Activated naive CD4-positive, alpha-beta T cell treated with anti-CD3 and anti-CD28 coated beads, Interleukin-2, amount 50 U/mL, for 72 hours (primary cell): ENCODE measurements around the gene SAMHD1. TPM values are rescaled to one million over a fixed set of nuclear protein-coding genes. Genes with fewer than 3 reads are reported as not detected.
"Not testable (repeated sequence)": the region's sequence is repeated elsewhere in the genome, so short reads cannot be mapped to it uniquely, and the experiment has no call there.

ENCODE experiments used
- ATAC-seq, 2 donors: fragments of 150-1000 bp; cut with Tn5 transposase; 2 replicates each; pipeline ENCODE4 v1.10.0; 2021; ENCODE audit warnings: mild to moderate bottlenecking in 2 of 2, moderate library complexity in 2 of 2
- DNase-seq, 2 donors: peaks; one replicate each; pipeline ENCODE4 v3.0.0; 2021 to 2022; ENCODE audit warnings: low spot score in 2 of 2
- H3K27ac Mint-ChIP-seq, 2 donors: one replicate each; pipeline ENCODE4 v1.8.0; 2022; ENCODE audit warnings: mild to moderate bottlenecking in 2 of 2, mixed read lengths in 2 of 2
- H3K36me3 Mint-ChIP-seq, 2 donors: one replicate each; pipeline ENCODE4 v1.8.0; 2022; ENCODE audit warnings: mixed read lengths in 2 of 2
- H3K9me3 Mint-ChIP-seq, 2 donors: one replicate each; pipeline ENCODE4 v1.8.0; 2022; ENCODE audit warnings: mixed read lengths in 2 of 2
- total RNA-seq, 2 donors: library from RNA; stranded (reverse); gene quantifications; one replicate each; pipeline ENCODE4 v1.2.3, GENCODE V29; 2022

The SAMHD1 gene
- total RNA-seq, 2 donors from 2014 or later = 50.2 to 56.3 TPM

DNA sequence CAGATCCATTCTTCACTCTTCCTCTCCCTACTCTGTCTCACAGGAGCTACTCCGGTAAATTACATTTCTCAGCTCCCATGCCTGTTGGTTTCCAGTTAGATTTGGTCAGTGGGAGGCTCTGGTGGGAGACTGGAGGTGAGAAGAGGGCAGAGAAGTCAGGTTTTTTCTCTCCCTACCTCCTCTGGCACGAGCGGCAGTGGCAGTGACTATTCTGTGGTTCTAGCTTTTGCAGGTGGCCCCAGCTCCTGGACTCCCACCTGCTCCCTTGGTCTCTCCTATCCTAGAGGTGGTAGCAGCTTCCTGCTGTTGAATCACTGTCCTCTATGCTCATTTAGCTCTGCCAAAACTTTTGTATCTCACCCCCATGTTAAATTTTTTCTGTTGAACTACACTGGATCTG is 57.7 kb downstream of the SAMHD1 start:
- no peaks in the 10 kb centered on the region for H3K36me3 Mint-ChIP-seq
- no peak for ATAC-seq
- H3K9me3 Mint-ChIP-seq = no peaks in the 10 kb centered on the region
- peak overlapping the region; percentile 5 to 42 for H3K27ac Mint-ChIP-seq
- DNase-seq = no peak

DNA sequence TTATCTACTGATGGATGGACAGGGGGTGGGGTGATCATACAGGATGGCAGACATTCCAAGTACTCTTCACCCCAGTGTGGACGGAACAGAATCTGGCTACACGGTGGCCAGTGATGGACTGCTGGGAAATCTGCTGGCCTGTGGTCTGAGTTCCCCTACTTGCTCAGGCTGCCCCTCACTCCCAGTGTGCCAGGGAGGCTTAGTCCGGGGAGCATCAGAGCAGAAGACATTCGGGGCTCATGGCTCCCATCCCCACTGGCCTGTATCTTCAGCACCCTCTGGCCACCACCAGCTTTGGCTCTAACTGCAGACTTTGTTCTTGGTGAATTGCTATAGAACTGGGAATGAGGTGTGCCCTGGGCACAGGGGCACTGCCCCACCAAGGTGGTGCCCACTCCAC is 60.3 kb downstream of the SAMHD1 start:
- ATAC-seq = no peak
- H3K9me3 Mint-ChIP-seq = no peaks in the 10 kb centered on the region
- DNase-seq = no peak
- peak overlapping the region; percentile 24 to 85 for H3K27ac Mint-ChIP-seq
- no peaks in the 10 kb centered on the region for H3K36me3 Mint-ChIP-seq

DNA sequence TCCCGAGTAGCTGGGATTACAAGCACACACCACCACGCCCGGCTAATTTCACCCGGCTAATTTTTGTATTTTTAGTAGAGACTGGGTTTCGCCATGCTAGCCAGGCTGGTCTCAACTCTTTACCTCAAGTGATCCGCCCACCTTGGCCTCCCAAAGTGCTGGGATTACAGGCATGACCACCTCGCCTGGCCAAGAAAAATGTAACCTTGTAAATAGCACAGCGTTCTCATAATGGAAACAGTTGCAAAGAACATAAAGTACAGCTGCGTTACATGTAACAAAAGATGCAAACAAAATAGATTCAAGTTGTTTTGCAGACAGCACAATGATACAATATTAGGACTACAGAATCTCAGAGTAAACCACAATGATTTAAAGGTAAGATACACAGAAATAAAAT is 60.9 kb downstream of the SAMHD1 start:
- ATAC-seq = no peak
- no peaks in the 10 kb centered on the region for H3K36me3 Mint-ChIP-seq
- H3K9me3 Mint-ChIP-seq = no peaks in the 10 kb centered on the region
- DNase-seq = no peak
- H3K27ac Mint-ChIP-seq = peak overlapping the region; percentile 24 to 94

DNA sequence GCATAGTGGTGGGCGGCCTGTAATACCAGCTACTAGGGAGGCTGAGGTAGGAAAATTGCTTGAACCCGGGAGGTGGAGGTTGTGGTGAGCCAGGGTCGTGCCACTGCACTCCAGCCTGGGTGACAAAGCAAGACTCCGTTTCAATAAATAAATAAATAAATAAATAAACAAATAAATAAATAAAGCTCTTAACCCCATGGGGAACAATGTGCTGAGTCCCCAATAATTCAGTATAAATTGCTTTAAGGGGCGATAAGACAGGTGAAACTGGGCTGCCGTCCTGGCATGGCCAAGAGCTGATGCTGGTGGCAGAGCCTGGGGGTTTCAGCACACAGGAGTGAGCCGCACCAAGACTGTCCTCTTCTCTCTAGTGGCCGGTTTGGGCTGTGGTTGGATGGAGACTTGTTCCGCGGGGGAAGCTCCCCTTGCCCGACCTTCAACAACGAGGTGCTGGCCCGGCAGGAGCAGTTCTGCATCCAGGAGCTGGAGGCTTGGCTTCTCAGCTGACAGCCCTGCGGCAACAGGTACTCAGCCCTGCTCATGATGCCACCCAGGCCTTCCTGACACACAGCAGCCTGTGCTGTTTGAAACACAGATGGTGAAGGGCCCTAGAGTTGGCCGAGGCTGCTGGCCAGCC is 62.5 kb downstream of the SAMHD1 start:
- no peak for ATAC-seq
- no peaks in the 10 kb centered on the region for H3K36me3 Mint-ChIP-seq
- DNase-seq = no peak

DNA sequence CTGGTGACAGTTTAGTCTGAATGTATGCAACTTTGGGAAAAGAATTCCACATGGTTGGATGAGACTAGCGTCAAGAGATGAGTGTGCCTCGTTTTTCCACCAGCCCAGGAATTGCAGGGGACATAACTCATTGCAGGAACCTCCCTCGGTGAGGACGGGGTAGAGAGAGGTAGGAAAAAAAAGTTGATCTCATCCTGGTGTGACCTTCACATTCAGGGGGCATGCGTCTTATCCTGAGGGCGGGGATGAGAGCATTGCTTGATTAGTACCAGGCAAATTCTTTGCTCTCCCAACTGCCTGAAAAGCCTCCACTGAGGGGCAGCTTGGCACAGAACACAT is 63.8 kb downstream of the SAMHD1 start:
- no peaks in the 10 kb centered on the region for H3K9me3 Mint-ChIP-seq
- ATAC-seq = no peak
- DNase-seq = no peak
- H3K27ac Mint-ChIP-seq = peak overlapping the region in 1 of 2 donors; percentile 13
- no peaks in the 10 kb centered on the region for H3K36me3 Mint-ChIP-seq

More for the DNA sequence above, 62.5 kb downstream of the SAMHD1 start:
- Mint-ChIP-seq H3K27ac (no peak overlapping the region), H3K9me3 (no peaks in the 10 kb centered on the region)

DNA sequence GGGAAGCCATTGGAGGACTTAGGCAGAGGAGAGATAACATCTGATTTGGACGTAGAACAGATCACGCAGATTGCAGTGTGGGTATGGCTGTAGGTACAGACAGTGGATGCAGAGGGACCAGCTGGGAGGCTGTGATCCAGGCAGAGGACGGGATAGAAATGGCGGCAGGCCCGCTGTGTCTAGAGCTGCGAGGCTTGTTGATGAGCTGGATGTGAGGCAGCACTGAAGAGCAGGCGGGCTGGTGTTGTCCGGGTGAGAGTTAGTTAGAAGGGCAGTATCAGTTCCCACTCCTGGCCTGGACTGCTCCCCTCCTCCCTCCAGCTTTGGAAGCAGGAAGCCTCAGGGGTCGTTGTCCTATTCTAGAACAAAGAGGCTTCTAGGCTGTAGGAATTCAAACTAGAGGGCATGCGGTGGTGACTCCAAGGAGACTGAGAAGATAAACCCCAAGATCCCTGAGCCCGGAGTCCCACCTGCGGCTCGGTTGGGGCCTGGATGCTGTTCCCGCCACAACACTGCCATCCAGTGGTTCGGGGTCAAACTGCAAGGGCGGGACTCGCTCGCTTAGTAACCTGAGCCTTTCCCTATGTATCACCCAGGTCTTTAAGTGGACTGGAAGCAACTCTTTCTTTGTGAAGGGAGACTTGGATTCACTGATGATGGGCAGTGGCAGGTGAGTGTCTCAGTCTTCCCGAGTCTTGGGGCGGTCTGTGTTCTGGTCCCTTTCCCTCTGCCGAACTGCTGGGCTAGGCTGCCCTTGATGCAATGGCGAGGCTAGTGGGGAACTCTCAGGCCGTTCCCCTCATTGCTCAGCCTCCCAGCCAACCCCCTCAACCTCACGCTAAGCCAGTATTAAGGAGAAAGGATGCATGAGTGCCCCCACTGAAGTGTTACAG is 64.4 kb downstream of the SAMHD1 start:
- Mint-ChIP-seq H3K9me3 (no peaks in the 10 kb centered on the region), H3K27ac (peak overlapping the region in 1 of 2 donors; percentile 13), H3K36me3 (no peaks in the 10 kb centered on the region)
- peak; percentile 81 to 89 for DNase-seq
- ATAC-seq = peak; percentile 90 to 95

DNA sequence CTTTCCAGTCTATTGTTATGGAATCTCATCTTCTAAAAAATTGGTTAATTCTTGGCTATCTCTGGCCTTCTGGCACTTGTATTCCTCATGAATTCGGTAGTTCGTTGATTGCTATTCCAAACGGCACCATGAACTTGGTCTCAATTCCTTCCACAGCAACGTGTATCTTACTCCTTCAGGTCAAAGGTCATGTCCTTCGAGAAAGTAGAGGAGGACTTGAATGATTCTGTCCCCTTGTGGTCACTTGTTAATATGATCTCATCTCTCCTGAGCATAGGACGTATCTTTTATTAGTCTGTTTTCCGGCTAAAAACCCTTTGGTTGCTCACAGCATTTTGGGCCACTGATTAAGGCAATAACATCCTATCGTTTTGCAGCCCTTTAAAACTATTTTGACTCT is 66.2 kb downstream of the SAMHD1 start:
- H3K36me3 Mint-ChIP-seq = no peaks in the 10 kb centered on the region
- no peak for DNase-seq
- no peaks in the 10 kb centered on the region for H3K9me3 Mint-ChIP-seq
- H3K27ac Mint-ChIP-seq = no peak overlapping the region
- ATAC-seq = no peak

DNA sequence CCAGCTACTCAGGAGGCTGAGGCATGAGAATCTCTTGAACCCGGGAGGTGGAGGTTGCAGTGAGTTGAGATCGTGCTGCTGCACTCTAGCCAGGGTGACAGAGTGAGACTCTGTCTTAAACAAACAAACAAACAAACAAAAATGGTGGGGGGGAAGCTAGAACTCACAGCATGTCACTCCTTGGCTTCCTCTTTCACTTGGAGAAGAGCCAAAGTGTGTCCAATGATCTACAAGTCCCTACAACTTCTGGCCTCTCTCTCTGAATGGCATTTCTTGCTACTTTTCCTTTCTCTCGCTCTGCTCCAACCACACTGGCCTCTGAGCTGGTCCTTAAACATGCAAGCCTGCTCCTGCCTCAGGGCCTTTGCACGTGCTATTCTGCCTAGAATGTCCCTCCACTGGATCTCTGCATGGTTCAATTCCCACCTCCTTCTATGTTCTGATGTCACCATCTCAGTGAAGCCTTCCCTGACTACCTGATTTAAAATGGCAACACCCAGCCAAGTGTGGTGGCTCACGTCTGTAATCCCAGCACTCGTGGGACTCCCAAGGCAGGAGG is 67.5 kb downstream of the SAMHD1 start:
- DNase-seq (no peak), ATAC-seq (no peak)

DNA sequence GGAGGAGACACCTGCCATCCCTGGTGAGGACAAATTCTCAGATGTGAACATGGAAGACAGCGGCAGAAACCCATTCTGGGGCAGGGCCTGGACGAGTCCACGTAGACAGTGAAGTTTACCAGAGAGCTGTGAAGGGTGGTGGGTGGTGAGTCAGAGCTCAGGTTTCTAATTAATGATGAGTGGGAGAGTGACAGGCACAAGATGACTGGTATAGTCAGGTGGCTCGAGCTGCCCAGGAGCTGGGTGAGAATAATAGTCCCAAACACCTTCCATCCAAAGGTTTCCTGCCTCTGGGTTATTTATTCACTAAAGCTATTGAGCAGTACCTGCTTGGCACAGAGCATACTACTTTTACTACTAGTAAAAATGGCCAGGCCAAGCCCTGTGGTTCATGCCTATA is 69.6 kb downstream of the SAMHD1 start:
- no peak for DNase-seq
- H3K9me3 Mint-ChIP-seq = no peaks in the 10 kb centered on the region
- peak overlapping the region; percentile 10 to 42 for H3K27ac Mint-ChIP-seq
- H3K36me3 Mint-ChIP-seq = no peaks in the 10 kb centered on the region
- peak; percentile 86 to 95 for ATAC-seq

More for the DNA sequence above, 67.5 kb downstream of the SAMHD1 start:
- Mint-ChIP-seq H3K9me3 (no peaks in the 10 kb centered on the region), H3K36me3 (no peaks in the 10 kb centered on the region), H3K27ac (no peak overlapping the region)

DNA sequence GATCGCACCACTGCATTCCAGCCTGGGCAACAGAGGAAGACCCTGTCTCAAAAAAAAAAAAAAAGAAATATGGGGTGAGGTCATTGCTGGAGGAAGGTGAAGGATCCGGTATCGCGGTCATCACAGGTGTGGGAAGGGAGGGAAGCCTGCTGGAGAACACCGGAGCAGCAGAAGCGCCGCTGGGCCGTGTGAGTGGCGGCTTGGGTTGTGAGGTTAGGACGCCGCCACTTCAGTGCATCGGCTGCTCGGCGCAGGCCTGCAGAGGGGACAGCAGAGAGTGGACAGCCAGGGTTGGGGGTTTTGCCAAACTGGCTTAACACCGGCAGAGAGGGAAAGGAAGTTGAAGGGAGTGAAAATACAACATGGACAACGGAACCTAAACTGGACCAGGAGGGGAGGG is 70.2 kb downstream of the SAMHD1 start:
- peak overlapping the region; percentile 22 to 42 for H3K27ac Mint-ChIP-seq
- H3K36me3 Mint-ChIP-seq = no peaks in the 10 kb centered on the region
- DNase-seq (no peak), ATAC-seq (no peak)
- no peaks in the 10 kb centered on the region for H3K9me3 Mint-ChIP-seq

DNA sequence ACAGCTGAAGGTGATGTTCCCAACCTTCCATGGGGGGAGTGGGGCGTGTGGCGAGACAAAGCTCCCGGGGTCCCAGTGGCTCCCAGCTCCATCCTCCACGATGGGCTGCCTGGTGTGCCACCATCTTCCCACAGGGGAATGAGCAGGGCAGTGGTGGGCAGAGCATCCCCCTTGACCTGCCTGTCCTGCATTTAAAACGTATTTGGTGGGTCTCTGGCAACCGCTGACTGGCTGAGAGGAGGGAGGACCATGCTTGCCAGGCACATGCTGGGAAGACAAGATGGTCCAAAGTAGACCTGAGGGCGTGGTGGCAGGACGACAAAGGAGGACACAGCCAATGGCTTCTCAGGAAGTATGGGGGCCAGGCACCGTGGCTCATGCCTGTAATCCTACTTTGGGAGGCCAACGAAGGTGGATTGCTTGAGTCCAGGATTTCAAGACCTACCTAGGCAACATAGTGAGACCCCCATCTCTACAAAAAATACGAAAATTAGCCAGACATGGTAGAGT is 70.7 kb downstream of the SAMHD1 start:
- no peak overlapping the region for H3K27ac Mint-ChIP-seq
- DNase-seq = no peak
- H3K9me3 Mint-ChIP-seq = no peaks in the 10 kb centered on the region
- no peaks in the 10 kb centered on the region for H3K36me3 Mint-ChIP-seq
- ATAC-seq = no peak

DNA sequence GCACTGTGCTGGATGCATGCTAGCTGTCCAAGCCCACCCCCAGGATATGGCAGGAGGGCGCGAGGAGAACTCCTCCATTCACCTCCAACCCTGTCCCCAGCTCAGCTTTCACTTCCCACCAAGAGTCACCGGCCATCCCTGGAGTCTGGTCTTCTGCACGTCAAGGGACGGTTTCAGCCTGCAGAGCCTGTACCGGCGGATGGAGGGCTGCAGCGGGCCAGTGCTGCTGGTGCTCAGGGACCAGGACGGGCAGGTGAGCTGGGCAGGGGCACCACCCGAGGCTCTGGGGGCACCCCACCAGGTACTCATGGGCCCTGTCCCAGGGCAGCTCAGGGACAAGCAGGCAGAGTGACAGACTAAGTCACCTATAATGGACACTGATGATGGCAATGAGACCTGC is 72.6 kb downstream of the SAMHD1 start:
- DNase-seq = no peak
- ATAC-seq = no peak
- Mint-ChIP-seq H3K27ac (no peak overlapping the region), H3K36me3 (no peaks in the 10 kb centered on the region), H3K9me3 (no peaks in the 10 kb centered on the region)

DNA sequence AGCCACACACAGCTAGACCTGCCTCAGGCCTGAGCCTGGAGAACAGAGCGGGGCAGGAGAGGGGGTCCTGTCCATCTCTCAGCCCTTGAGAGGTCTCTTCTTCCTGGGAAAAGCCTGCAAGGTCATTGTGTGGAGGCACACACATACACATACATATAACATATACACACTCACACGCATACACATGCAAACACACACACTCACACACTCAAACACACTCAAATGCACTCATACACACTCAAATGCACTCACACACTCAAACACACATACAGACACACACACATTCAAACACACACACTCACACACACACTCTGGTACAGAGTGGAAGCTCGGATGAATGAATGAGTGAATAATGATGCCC is 75.1 kb downstream of the SAMHD1 start:
- ATAC-seq (no peak), DNase-seq (no peak)
- no peaks in the 10 kb centered on the region for H3K36me3 Mint-ChIP-seq
- no peak overlapping the region for H3K27ac Mint-ChIP-seq
- no peaks in the 10 kb centered on the region for H3K9me3 Mint-ChIP-seq

DNA sequence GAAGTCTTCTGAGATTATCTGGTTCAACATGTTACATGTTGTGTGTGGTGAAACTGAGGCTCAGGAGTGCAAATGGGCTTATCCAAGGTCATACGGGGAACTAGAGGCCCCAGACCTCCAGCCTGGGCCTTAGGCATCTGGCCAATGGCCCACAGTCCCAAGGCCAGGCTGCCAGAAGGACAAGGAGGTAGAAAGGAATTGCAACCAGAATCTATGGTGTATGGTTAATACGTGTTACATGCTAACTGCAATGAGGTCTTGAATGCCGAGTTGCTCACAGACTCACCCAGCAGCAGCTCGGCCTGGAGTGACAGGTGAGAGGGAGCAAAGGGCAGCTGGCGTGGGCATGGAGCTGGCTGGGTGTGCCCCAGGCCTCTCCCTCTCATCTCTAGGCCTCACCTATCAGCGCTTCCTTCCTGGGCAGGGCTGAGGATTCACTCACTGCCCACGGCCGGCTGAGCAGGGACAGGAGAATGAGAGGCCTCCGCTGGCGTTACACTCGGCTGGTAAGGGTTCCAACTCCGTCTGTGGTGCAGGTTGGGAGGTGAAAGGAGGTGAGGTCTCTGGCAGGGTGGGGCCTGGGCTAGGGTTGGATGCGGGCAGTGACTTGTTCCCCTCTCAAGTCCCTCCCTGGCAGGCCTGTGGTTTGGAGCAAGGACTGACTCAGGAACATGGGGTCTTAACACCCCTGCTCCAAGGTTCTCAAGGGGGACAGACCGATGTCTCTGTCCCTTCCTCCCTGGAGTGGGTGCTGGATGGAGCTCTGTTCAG is 75.6 kb downstream of the SAMHD1 start, which contains the start of gene TLDC2:
TLDC2 (plus strand) TSS at position 437 of the 771 bp plus-strand sequence; CDS start at position 474, 37 bp downstream.
- Mint-ChIP-seq H3K36me3 (no peaks in the 10 kb centered on the region), H3K27ac (peak within 1 kb of the TSS in 1 of 2 donors; percentile 53), H3K9me3 (no peaks in the 10 kb centered on the region)
- ATAC-seq = no peak
- no peak for DNase-seq

DNA sequence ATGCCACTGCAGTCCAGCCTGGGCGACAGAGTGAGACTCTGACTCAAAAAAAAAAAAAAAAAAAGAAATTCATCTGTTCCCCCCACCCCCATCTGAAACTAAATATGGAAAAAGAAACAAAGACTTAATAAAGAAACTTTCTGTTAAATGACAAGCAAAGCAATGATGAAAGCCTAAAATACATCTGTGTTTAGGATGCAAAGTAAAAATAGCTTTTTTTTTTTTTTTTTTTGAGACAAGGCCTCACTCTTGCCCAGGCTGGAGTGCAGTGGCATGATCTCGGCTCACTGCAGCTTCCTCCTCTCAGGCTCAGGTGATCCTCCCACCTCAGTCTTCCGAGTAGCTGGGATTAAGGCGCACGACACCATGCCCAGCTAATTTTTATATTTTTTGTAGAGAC is 76.4 kb downstream of the SAMHD1 start:
- H3K9me3 Mint-ChIP-seq, H3K36me3 Mint-ChIP-seq, DNase-seq: not testable (repeated sequence)
- peak overlapping the region in 1 of 2 donors; percentile 53 for H3K27ac Mint-ChIP-seq
- peak in 1 of 2 donors; percentile 22 for ATAC-seq

DNA sequence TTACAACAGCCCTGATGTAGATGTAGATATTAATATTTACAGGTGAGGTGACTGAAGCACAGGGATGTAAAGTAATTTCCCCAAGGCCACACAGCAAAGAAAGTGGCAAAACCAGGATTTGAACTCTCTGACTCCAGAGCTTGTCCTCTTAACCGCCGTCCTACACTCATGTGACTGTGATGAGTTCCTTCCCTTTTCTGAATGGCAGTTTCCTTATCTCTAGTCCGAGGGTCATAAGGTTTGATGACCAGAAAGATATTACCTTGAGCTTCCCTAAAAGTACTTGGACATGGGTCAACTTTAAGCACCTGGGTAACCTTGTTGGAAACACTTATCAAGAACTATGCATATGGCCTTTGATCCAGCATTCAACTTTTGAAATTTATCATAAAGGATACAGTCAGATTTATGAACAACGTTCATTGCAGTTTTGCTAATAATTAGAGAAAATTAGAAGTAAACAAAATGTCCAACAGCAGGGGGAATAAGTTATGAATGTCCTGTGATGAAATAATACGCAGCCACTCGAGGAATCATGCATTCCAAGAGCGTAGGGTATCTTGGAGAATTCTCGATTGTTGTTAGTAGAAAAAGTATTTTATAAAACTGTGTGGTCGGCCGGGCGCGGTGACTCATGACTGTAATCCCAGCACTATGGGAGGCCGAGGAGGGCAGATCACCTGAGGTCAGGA is 77.9 kb downstream of the SAMHD1 start:
- H3K9me3 Mint-ChIP-seq = no peaks in the 10 kb centered on the region
- no peak for DNase-seq
- H3K36me3 Mint-ChIP-seq = no peaks in the 10 kb centered on the region
- no peak for ATAC-seq
- no peak overlapping the region for H3K27ac Mint-ChIP-seq
